T-helper 17 cell (primary cell): ENCODE results near the gene CHCHD6. TPM values are rescaled to one million over a fixed set of nuclear protein-coding genes. Genes with fewer than 3 reads are reported as not detected.
A peak's percentile ranks its signal among the peaks of the same experiment; 100 is the strongest.

Experiments used
- ATAC-seq: fragments of 150-1000 bp; cut with Tn5 transposase; 2 replicates; pipeline ENCODE4 v1.10.0; 2021; ENCODE audit warnings: mild to moderate bottlenecking, moderate library complexity
- DNase-seq, 3 donors: peaks; one replicate each; pipeline versions ENCODE4 v3.0.0 to v3.0.0-alpha.2; 2020 to 2021
- H3K9me3 ChIP-seq: one replicate; pipeline ENCODE4 v1.7.0; 2013; ENCODE audit warnings: low read length, mild to moderate bottlenecking; ENCODE audit not compliant: control insufficient read depth, poor library complexity, severe bottlenecking
- H3K27ac Mint-ChIP-seq: one replicate; pipeline ENCODE4 v1.8.0; 2022; ENCODE audit warnings: mild to moderate bottlenecking, moderate library complexity, mixed read lengths
- H3K27me3 Mint-ChIP-seq: one replicate; pipeline ENCODE4 v1.8.0; 2022; ENCODE audit warnings: mixed read lengths
- H3K36me3 Mint-ChIP-seq: one replicate; pipeline ENCODE4 v1.8.0; 2022; ENCODE audit warnings: low read depth, mixed read lengths
- H3K4me1 Mint-ChIP-seq: one replicate; pipeline ENCODE4 v1.8.0; 2022; ENCODE audit warnings: mild to moderate bottlenecking, mixed read lengths
- H3K4me3 Mint-ChIP-seq: one replicate; pipeline ENCODE4 v1.8.0; 2022; ENCODE audit warnings: mild to moderate bottlenecking, moderate library complexity, mixed read lengths
- total RNA-seq, 4 donors: library from RNA in 2 of 4; stranded (reverse) in 2 of 4; gene quantifications; one replicate each; pipeline ENCODE4 v1.2.3 and lab custom pipeline; 2022 to 2026

CHCHD6 gene
- total RNA-seq, 2 donors from 2014 or later = 10.5 to 14.9 TPM

DNA sequence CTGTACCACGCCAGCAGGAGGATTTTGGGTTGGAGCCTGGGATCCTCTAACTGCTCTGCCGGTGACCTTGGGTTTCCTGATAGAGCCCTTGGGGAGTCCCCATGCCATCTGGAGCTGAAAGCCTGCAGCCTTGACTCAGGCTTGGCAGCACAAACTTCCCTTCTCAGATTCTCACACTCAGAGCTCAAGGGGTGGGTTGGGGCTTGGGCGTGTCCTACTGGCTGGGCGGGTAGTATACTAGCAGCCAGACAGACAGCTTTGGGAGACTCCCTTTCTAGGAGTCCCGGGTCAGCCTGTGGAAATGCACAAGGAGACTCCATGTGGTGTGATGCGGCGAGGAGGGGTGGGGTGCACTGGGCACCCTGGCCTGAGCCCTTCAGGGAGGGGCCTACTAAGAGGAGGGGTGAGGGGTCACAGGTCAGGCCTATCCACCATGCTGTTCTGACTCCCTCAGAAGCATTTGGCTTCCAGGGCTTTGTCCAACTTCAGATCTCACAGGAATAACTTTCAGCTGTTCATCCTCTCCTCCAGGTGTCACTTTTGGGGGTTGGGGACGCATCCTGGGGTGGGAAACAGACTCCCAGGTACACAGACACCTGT lies 257.3 kb downstream of the CHCHD6 start:
- no peaks in the 10 kb centered on the region for H3K27me3 Mint-ChIP-seq
- H3K27ac Mint-ChIP-seq = no peak overlapping the region
- H3K36me3 Mint-ChIP-seq = no peaks in the 10 kb centered on the region
- H3K9me3 ChIP-seq = no peaks in the 10 kb centered on the region
- peaks cover 3% of the 10 kb centered on the region for H3K4me1 Mint-ChIP-seq
- ATAC-seq (peak; percentile 46), DNase-seq (no peak)
- H3K4me3 Mint-ChIP-seq = no peak overlapping the region

DNA sequence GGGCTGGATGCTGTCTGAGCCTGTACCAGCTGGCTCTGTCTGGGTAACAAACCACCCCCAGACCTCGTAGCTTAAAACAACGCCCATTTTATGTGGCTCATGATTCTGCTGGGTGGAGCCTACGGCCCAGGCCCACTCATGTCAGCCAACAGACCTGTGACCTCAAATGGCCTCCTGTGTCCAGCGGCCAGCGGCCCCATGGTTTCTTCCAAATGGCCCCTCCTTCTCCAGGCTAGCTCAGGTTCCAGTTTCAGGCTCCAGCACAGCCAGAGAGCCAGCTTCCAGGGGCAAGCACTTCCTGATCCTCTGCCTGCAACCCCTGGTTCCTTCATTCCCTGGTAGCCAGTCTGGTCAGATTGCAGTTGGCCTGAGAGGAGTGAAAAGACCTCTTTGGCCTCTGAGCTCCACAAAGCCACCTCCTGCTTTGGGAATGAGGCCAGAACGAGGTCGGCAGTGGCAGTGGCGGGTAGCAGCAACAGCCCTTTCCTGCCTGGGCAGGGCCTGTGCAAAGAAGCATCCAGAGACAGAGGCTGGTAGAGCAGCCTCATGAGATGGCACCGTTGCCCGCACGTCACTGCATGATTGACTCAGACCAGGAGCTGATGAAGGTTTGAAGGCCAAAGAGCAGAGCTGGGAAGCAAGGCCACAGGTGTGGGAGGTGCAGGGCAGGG lies 257.9 kb downstream of the CHCHD6 start:
- H3K9me3 ChIP-seq = no peaks in the 10 kb centered on the region
- peaks cover 2% of the 10 kb centered on the region for H3K4me1 Mint-ChIP-seq
- no peak overlapping the region for H3K27ac Mint-ChIP-seq
- no peak overlapping the region for H3K4me3 Mint-ChIP-seq
- no peaks in the 10 kb centered on the region for H3K27me3 Mint-ChIP-seq
- no peaks in the 10 kb centered on the region for H3K36me3 Mint-ChIP-seq
- ATAC-seq = no peak
- DNase-seq = no peak

DNA sequence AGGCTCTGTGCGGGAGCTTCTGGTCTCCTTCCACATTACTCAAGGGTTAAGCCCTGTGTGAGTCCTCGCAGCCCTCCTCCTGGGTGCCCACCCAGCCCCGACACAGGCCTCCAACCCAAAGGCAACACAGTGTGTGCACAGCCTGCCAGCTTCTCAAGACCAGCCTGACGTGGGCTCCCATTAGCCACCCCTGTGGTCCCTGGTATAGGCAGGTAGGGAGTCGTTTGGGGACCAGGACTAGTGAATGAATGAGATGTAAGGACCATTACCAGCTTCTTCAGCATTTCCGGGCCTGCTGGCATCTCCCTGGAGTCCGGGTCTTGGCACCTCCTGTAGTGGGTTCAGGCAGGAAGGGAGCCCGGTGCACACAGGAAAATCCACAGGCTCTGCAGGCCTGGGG lies 258.7 kb downstream of the CHCHD6 start:
- no peak for DNase-seq
- no peaks in the 10 kb centered on the region for H3K4me1 Mint-ChIP-seq
- no peak overlapping the region for H3K27ac Mint-ChIP-seq
- no peak for ATAC-seq
- no peaks in the 10 kb centered on the region for H3K27me3 Mint-ChIP-seq
- no peaks in the 10 kb centered on the region for H3K9me3 ChIP-seq
- no peak overlapping the region for H3K4me3 Mint-ChIP-seq
- H3K36me3 Mint-ChIP-seq = no peaks in the 10 kb centered on the region

DNA sequence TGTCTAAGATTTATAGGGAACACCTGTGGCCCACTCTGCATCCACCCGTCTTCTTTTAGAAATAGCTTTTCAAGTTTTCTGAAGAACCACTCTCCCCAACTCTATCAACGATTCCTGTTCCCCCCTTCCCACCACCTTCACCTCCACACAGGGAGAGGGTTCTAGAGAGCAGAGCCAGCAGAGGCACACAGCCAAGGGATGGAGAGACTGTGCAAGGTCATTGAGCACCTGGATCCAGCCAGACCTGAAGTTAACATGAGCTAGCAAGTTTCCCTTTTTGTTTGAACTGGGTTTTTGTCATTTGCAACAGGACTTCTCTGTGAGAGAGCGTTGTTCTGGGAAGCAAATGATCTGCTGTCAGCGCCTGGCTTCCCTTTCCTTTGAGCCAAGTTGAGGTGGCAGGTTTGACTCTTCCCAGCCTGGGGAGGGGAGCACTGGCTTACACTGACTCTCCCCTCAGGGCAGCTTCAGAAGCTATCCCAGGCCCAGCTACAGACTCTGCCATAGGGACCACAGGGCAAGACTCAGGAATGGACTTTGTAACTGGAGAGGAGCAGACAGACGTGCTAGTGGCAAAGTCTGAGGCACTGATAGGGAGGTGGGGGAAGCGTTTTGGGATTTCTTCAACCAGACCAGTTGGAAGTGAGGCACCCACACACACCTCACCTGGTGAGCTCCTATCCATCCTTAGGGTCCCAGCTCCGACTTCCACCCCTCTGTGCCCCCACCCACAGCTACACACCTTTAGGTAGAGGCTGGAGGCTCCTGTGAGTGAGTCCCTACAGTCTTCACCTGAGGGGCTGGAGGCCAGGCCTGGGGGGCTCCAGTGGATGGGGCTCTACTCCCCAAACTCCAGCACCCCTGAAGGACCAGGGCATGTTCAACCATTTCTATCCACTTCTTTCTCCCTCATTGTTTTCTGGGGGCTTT lies 259.5 kb downstream of the CHCHD6 start:
- Mint-ChIP-seq H3K27ac (no peak overlapping the region), H3K4me1 (no peaks in the 10 kb centered on the region), H3K4me3 (no peak overlapping the region), H3K27me3 (peaks cover 5% of the 10 kb centered on the region), H3K36me3 (no peaks in the 10 kb centered on the region)
- H3K9me3 ChIP-seq = no peaks in the 10 kb centered on the region
- DNase-seq (no peak), ATAC-seq (no peak)

DNA sequence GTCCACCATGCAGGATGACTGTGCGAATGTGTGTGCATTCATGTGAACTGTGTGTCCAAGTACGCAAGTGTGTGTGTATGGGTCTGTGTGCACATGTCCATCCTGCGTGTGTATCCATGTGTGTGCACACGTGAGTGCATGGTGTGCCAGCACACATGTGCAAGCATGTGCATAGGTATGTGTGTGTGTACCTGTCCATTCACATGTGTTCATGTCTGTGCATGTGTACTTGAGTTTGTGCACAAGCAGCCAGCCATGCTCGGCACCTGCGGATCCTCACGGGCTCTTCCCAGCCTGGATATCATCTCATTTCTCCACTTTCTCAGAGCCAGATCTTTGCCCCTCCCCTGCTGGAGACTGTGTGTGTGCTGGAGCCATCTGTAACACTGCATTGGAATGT lies 260.2 kb downstream of the CHCHD6 start:
- DNase-seq (no peak), ATAC-seq (no peak)
- Mint-ChIP-seq H3K27ac (no peak overlapping the region), H3K4me1 (peaks cover 1% of the 10 kb centered on the region), H3K4me3 (no peak overlapping the region), H3K27me3 (peaks cover 5% of the 10 kb centered on the region), H3K36me3 (no peaks in the 10 kb centered on the region)
- H3K9me3 ChIP-seq = no peaks in the 10 kb centered on the region

DNA sequence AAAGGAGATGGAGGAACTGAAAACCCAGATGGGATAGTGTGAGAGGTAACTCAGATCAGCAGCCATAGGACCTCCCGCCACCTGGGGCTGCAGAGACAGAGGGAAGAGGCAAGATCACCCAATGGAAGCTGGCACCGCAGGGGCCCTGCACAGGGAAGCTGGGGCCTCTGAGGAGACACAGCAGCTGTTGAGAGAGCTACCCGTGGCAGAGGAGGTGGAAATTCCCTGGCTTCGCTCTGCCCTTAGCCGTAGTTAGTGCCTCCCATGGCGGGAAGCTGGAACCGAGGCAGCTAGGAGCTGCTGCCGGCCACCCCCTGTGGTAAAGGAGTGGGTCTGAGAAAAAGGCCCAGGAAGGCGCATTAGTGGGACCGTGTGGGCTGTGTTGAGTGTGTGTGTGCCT lies 260.9 kb downstream of the CHCHD6 start:
- Mint-ChIP-seq H3K4me3 (no peak overlapping the region), H3K27ac (no peak overlapping the region), H3K4me1 (peaks cover 3% of the 10 kb centered on the region), H3K27me3 (peaks cover 5% of the 10 kb centered on the region), H3K36me3 (no peaks in the 10 kb centered on the region)
- no peak for ATAC-seq
- no peaks in the 10 kb centered on the region for H3K9me3 ChIP-seq
- no peak for DNase-seq

DNA sequence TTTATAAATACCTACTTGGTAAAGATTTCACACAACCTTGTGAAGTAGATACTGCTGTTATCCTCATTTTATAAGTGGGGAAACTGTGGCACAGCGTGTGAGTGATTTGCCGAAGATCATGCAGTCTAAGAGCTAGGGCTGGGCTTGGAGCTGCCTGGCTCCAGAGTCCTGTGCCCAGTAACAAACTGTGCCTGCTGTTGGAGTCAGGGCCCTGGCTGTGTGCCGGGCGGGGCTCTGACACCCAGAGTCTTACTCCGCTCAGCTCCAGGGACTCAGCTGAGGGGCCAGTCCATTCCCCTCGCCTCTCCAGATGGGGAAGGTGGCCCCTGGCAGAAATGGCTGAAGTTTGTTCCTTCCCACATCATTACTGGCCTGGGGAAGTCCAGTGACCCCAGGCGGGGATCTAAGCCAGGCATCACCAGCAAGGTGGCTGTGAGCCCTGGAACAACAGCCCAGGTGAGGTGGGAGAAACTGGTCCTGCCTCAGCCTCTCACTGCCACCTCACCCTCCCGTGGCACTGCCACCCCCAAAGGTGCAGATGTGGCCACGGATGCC lies 261.6 kb downstream of the CHCHD6 start:
- ATAC-seq (no peak), DNase-seq (no peak)
- H3K27ac Mint-ChIP-seq = peak overlapping the region; percentile 56
- no peaks in the 10 kb centered on the region for H3K9me3 ChIP-seq
- no peak overlapping the region for H3K4me3 Mint-ChIP-seq
- H3K4me1 Mint-ChIP-seq = peaks cover 3% of the 10 kb centered on the region
- peaks cover 9% of the 10 kb centered on the region for H3K27me3 Mint-ChIP-seq
- H3K36me3 Mint-ChIP-seq = peaks cover 2% of the 10 kb centered on the region

DNA sequence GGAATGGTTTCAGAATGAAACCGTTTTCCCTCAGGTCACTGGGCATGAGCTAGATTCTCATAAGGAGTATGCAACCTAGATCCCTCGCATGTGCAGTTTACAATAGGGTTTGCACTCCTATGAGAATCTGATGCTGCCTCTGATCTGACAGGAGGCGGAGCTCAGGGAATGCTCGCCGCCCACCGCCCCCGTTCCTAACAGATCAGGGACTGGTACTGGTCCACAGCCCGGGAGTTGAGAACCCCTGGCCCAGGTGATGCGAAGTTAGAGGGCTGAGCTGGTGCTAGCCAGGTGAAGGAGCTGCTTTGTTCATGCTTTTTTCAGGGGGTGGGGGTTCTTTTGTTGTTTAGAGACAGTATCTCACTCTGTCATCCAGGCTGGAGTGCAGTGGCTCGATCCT lies 263.3 kb downstream of the CHCHD6 start:
- Mint-ChIP-seq H3K4me3 (no peak overlapping the region), H3K36me3 (peaks cover 2% of the 10 kb centered on the region), H3K4me1 (peaks cover 3% of the 10 kb centered on the region), H3K27ac (no peak overlapping the region), H3K27me3 (peaks cover 12% of the 10 kb centered on the region)
- ATAC-seq = no peak
- H3K9me3 ChIP-seq = no peaks in the 10 kb centered on the region
- DNase-seq = no peak

DNA sequence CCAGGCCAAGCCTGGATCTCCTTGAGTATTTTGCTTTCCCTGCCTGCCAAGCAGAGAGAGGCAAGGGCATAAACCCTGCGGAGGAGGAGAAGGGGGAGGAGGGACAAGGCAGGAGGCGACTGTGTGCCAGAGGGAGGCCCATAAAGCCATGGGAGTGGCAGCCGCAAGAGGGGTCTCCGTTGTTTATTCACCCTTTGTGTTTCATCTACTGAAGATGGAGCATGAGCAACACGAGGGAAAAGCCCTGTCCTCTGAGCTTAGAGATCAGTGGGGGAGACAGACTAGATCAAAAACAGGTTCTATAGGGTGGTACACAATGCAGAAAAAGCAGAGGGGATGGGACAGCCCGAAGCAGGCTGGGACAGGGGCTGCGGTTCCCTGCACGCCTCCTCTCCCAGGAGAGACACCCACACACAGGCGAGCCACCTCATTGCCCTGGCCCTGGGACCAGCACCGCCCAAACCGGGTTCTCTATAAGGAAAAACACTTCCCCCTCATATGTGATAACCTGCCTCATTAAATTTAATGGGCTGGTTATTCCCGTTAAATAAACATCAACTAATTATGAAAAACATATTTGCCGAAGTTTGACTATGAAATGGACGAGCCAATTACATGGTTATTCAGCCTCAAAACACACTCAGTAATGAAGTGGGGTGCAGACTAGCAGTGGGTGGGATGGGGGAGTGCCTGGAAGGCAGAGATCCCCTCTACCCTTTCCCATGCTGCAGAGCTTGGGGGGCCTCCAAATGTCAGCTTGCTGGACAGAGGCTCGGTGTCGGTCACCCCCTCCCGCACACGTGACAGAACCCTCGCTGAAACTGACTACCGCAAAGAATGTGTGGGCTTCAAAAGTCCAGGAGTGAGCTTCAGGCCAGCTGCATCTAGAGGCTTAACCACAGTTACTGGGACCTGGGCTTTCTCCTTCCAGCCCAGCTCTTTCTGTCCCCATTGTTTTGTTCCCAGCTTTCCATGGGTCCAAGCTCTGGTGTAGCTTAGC lies 264.7 kb downstream of the CHCHD6 start:
- peaks cover 12% of the 10 kb centered on the region for H3K27me3 Mint-ChIP-seq
- H3K27ac Mint-ChIP-seq = no peak overlapping the region
- no peak for ATAC-seq
- peak overlapping the region; percentile 36 for H3K4me3 Mint-ChIP-seq
- H3K4me1 Mint-ChIP-seq = peaks cover 3% of the 10 kb centered on the region
- no peak for DNase-seq
- H3K9me3 ChIP-seq = no peaks in the 10 kb centered on the region
- H3K36me3 Mint-ChIP-seq = peaks cover 2% of the 10 kb centered on the region

DNA sequence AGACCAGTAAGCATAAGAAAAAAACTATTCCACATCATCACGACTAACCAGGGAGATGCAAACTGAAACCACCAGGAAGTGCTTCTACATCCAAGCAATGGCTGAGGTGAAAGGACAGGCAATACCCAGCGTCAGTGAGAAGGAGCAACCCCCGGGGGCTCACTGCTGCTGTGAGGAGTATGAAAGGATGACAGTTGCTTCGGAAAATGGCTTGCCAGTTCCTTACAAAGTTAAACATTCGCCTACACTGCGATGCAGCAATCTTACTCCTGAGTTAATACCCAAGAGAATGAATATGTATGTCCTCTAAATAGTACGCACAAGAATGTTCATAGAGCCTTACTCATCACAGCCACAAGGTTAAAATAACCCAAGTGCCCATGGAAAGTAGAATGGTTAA lies 265.5 kb downstream of the CHCHD6 start:
- H3K4me1 Mint-ChIP-seq = peaks cover 3% of the 10 kb centered on the region
- ATAC-seq = no peak
- DNase-seq = no peak
- H3K27me3 Mint-ChIP-seq = peaks cover 12% of the 10 kb centered on the region
- H3K36me3 Mint-ChIP-seq = peaks cover 2% of the 10 kb centered on the region
- no peak overlapping the region for H3K27ac Mint-ChIP-seq
- no peak overlapping the region for H3K4me3 Mint-ChIP-seq
- no peaks in the 10 kb centered on the region for H3K9me3 ChIP-seq

DNA sequence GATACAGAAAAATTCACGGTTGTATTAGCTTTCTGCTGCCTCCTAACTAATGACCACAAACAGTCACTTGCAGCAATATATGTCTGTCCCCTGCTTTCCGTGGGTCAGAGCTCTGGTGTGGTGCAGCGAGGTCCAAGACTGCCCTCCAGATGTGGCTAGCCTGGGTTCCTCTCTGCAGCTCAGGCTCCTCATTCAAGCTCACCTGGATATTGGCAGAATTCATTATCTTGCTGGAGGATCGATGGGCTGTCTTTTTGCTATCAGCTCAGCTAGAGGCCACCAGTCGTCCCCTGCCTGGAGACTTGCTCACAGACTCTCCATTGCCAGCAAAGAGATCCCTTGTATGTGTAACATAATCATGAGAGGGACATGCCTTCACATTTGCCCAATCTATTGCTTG lies 266.1 kb downstream of the CHCHD6 start:
- H3K27ac Mint-ChIP-seq = peak overlapping the region; percentile 59
- ATAC-seq (no peak), DNase-seq (no peak)
- H3K9me3 ChIP-seq = peaks cover 2% of the 10 kb centered on the region
- peaks cover 2% of the 10 kb centered on the region for H3K36me3 Mint-ChIP-seq
- peaks cover 12% of the 10 kb centered on the region for H3K27me3 Mint-ChIP-seq
- H3K4me3 Mint-ChIP-seq = no peak overlapping the region
- H3K4me1 Mint-ChIP-seq = peaks cover 3% of the 10 kb centered on the region

DNA sequence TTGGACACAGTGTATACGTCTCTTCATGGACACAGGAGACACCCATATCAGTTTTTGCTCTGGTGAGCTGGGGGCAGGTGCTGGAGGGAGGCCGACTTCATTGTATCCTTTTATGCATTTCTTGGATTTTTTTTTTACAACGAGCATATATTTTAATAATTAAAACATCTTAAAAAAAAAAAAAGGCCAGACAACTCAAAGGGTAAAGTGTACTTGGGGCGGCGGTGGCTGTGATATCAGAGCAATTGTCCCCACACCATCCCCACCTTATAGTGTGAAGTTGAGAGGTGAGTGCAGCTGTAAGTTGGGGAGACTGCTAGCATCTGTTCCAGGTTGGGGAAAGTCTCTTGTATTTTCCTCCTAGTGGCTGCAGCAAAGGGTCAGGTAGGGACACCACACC lies 266.9 kb downstream of the CHCHD6 start:
- DNase-seq (no peak), ATAC-seq (no peak)
- Mint-ChIP-seq H3K36me3 (peaks cover 2% of the 10 kb centered on the region), H3K4me1 (peaks cover 3% of the 10 kb centered on the region), H3K4me3 (no peak overlapping the region), H3K27me3 (peaks cover 12% of the 10 kb centered on the region), H3K27ac (peak overlapping the region; percentile 59)
- H3K9me3 ChIP-seq = peaks cover 2% of the 10 kb centered on the region
